Left colon (tissue), 2 donors: ENCODE data around the gene PIK3C2G. TPM values are rescaled to one million over a fixed set of nuclear protein-coding genes. Genes with fewer than 3 reads are reported as not detected.

ENCODE experiments used
- ATAC-seq: fragments of 200-7000 bp; cut with Tn5 transposase; one replicate; pipeline ENCODE4 v1.9.1; 2020; ENCODE audit warnings: mild to moderate bottlenecking, moderate library complexity
- DNase-seq, 2 donors: peaks; one replicate each; pipeline ENCODE4 v3.0.0-alpha.2; 2020
- intact Hi-C, 2 donors: fragments of 100-400 bp; cut with DNase I in 1 of 2; cut with micrococcal nuclease in 1 of 2; formaldehyde crosslinking; loops; one replicate each; pipeline versions ENCODE4 v1.11.2 to v1.14.0; 2022; cut with DNase I, micrococcal nuclease
- total RNA-seq, 2 donors: library from RNA; stranded (reverse); fragmentation: NEBNext Ultra II Directional; extraction: Animal tissue kit (Norgen Biotek cat#: 25700); gene quantifications; one replicate each; pipeline ENCODE4 v1.2.1, GENCODE V29; 2021
- donor health status: DM: no; HTN: no; CAD: no.
- donor health status: DM: yes; HTN: yes; CAD: no.

The PIK3C2G gene
- total RNA-seq, 2 donors from 2014 or later = 0.56 to 0.89 TPM

- DNase-seq = no peak
- intact Hi-C loops = no loop called here
- ATAC-seq = peak; percentile 46
These were observed 59.7 kb downstream of the PIK3C2G start for GRCh38 chr12:18320976-18321375.

- DNase-seq (no peak), ATAC-seq (no peak)
- intact Hi-C loops = no loop called here
These were observed 61.8 kb downstream of the PIK3C2G start for GRCh38 chr12:18323159-18323558.

GRCh38 chr12:18327036-18327435 is 65.7 kb downstream of the PIK3C2G start:
- intact Hi-C loops = no loop called here
- ATAC-seq = no peak
- no peak for DNase-seq

DNA sequence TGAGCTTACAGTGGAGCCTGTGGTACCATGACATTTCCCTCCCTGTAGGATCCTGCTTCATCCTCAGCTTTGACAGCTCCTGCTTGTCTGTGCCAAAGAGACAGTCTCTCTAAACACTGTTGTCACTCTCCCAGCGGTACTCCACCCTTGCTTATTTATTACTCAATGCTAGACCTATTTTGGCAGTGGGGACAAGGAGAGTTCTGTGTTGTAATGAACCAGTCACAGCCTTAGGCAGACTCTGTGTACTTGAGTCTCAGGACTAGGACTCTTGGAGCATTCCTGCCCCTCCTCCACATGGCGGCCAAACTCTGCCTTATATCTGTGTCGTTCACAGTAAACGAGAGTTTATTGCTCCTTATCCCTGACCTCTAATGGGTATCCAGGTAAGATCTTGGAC is 70.9 kb downstream of the PIK3C2G start:
- ATAC-seq = peak; percentile 54
- intact Hi-C loops = no loop called here
- no peak for DNase-seq

GRCh38 chr12:18339633-18340032 is 78.3 kb downstream of the PIK3C2G start:
- ATAC-seq (no peak), DNase-seq (no peak)
- intact Hi-C loops = no loop called here

GRCh38 chr12:18340186-18340585 is 78.9 kb downstream of the PIK3C2G start:
- DNase-seq (no peak), ATAC-seq (no peak)
- intact Hi-C loops = no loop called here

GRCh38 chr12:18340786-18341185 is 79.5 kb downstream of the PIK3C2G start:
- intact Hi-C loops = no loop called here
- no peak for ATAC-seq
- no peak for DNase-seq

- intact Hi-C loops = no loop called here
- peak in 1 of 2 donors; percentile 39 for DNase-seq
- ATAC-seq = peak; percentile 99
These were observed 82.4 kb downstream of the PIK3C2G start for GRCh38 chr12:18343708-18344107.

- intact Hi-C loops = no loop called here
- ATAC-seq (no peak), DNase-seq (no peak)
These were observed 83.9 kb downstream of the PIK3C2G start for GRCh38 chr12:18345021-18345735.

DNA sequence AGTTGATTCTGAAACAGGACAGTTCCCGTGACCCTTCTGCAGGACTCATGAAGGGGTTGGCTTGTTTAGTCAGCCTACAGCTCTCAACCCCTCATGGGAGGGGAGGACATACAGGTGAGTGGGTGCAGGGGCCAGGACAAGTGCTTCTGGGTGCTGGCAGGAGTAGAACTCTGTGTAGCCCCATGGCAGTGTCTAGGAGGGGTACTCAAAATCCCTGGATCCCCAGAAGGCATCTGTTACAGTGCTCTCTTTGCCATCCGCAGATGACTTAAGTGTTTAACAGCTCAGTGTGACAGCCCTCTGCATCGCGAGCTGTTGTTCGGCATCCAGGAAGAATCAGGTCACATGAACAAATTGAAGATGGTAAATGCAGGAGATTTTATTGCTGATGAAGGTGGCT is 91.0 kb downstream of the PIK3C2G start:
- intact Hi-C loops = no loop called here
- ATAC-seq (no peak), DNase-seq (no peak)

DNA sequence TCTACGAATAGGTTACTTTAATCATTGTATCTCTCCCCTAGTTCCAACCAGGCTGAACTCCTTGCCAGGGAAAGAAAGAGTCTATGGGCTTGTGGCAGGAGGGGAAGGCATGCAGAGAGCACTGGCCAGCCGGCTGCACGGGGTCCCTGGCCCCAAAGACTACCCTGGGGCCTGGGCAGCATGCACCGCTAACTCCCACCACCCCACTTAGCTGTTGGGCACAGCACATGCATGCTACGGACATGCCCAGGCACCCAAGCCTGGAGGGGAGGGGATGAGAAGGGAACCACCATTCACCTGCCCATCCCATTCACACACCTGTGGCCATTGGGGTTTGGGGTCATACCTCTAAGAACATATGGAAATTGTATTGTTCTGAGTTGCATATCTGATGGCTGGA is 94.1 kb downstream of the PIK3C2G start:
- ATAC-seq (no peak), DNase-seq (no peak)
- intact Hi-C loops = no loop called here

DNA sequence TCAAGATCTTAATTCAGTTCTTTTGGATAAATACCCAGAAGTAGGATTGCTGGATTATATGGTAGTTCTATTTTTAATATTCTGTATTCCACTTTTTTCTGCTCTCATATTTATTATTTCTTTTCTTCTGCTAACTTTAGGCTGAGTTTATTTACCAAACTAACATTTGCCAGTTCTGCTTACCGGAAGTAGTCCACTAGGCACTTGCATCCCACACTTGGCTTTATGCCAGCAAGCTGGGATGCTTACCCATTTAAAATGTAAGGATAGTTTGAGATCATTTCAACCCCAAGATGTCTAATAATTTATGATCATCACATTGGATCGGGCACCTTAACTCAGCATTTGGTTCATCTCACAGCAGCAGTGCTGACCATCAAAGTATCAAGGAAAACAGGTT is 96.8 kb downstream of the PIK3C2G start:
- intact Hi-C loops = no loop called here
- no peak for DNase-seq
- no peak for ATAC-seq

GRCh38 chr12:18358930-18359329 is 97.6 kb downstream of the PIK3C2G start:
- intact Hi-C loops = no loop called here
- no peak for ATAC-seq
- DNase-seq = no peak

GRCh38 chr12:18361433-18361832 is 100.1 kb downstream of the PIK3C2G start:
- no peak for DNase-seq
- intact Hi-C loops = no loop called here
- no peak for ATAC-seq

DNA sequence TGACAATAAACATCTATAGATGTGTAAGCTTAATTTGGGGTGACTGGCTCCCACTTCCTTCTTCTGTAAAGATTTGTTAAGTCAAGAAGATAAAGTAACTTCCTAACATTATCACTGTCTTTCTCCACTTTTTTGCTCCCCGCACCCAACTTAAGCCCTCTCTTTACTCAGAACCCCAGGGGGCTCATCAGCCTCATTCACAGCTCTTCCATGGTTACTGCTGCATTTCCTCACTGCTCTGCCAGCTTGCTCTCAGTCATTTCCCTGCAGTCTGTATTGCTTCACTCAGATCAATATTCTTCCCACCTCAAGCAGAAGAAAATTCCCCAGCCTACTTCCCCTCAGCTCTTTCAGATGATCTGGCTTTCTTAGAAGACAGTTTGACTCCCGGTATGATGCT is 102.0 kb downstream of the PIK3C2G start:
- intact Hi-C loops = no loop called here
- ATAC-seq = no peak
- no peak for DNase-seq

- intact Hi-C loops = no loop called here
- no peak for DNase-seq
- ATAC-seq = no peak
These were observed 107.3 kb downstream of the PIK3C2G start for GRCh38 chr12:18368594-18368993.

GRCh38 chr12:18373181-18373580 is 111.9 kb downstream of the PIK3C2G start:
- DNase-seq (no peak), ATAC-seq (no peak)
- intact Hi-C loops = no loop called here

DNA sequence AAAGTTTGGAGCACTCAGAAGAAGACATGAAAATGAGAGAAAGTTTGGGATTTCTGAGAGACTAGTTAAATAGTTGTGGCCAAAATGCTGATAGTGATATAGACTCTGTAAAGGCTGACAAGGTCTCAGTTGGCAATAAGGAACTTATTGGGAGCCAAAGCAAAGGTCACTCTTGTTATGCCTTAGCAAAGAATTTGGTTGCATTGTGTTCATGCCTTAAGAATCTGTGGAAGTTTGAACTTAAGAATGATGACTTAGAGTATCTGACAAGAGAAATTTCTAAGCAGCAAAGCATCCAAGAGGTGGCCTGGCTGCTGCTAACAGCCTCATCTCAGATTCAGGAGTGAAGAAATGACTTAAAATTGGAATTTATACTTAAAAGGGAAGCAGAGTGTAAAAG is 113.8 kb downstream of the PIK3C2G start:
- intact Hi-C loops = no loop called here
- DNase-seq (no peak), ATAC-seq (peak; percentile 37)

GRCh38 chr12:18375583-18375982 is 114.3 kb downstream of the PIK3C2G start:
- ATAC-seq = no peak
- no peak for DNase-seq
- intact Hi-C loops = no loop called here

DNA sequence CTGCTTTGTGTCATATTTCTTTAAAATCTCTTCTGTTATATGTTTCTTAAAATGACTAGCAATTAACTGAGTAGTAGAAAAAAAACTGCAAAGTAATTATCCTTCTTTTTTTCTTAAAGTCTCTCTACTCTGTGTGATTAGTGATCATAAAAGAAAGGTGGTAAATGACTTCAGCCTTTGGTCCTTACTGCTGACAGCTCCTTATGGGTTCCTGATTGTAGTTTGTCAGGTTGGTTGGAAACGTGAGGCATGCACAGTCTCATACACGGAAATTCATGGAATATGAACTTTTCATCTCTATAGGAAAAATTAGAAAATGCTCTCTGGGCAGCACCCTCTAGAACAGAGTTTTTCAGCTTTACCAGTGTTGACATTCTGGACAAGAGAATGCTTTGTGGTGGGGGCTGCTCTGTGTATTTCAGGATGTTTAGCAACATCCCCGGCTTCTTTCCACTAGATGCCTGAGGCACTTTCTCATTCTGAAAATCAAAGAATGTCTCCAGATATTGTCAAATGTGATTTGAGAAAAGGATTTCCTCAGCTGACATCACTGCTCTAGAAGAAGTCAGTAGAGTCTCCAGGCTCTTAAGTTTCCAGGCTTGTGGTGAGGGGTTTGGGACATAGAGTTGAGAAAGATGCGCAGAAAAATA is 121.0 kb downstream of the PIK3C2G start:
- DNase-seq (no peak), ATAC-seq (peak; percentile 87)
- intact Hi-C loops = no loop called here

- intact Hi-C loops = no loop called here
- DNase-seq (no peak), ATAC-seq (no peak)
These were observed 121.9 kb downstream of the PIK3C2G start for GRCh38 chr12:18383203-18383602.
